ENCODE measurements around the gene OSBPL10.

Gene OSBPL10

GRCh38 chr3:31966978-31967591 lies 14.0 kb downstream of the OSBPL10 start:
- ChIA-PET POLR2A (no interaction called here), CTCF (interaction anchor here (0.6 kb wide), 1 partner anchor 177 kb away, joined by 3 read pairs; no protein-coding TSS in a partner anchor)
- no peak for TF ChIP-seq CTCF (IDR thresholded peaks at IDR 0.05; ENCODE audit: insufficient read depth, low read length, missing control alignments)

GRCh38 chr3:31962801-31963205 lies 18.3 kb downstream of the OSBPL10 start:
- TF ChIP-seq CTCF (IDR thresholded peaks at IDR 0.05; ENCODE audit: insufficient read depth, low read length, missing control alignments) = no peak
- H3K4me3 ChIP-seq (ENCODE audit: low read depth, low read length) = no peak overlapping the region
- ChIA-PET CTCF (no interaction called here), POLR2A (no interaction called here)
- DNase-seq (ENCODE audit: low read depth, low spot score) = no peak

More at GRCh38 chr3:31966978-31967591, 14.0 kb downstream of the OSBPL10 start:
- DNase-seq (ENCODE audit: low read depth, low spot score) = no peak
- no peak overlapping the region for H3K4me3 ChIP-seq (ENCODE audit: low read depth, low read length)

GRCh38 chr3:31960793-31961431 lies 20.1 kb downstream of the OSBPL10 start:
- POLR2A ChIA-PET = interaction anchor here (0.6 to 1.4 kb wide), 3 partner anchors 20 to 271 kb away, joined by 3 to 5 read pairs (median 4); partner anchors contain the start of genes OSBPL10 and ZNF860
- no peak for DNase-seq (ENCODE audit: low read depth, low spot score)
- CTCF ChIA-PET = interaction anchor here (0.9 to 1.6 kb wide), 2 partner anchors 21 to 59 kb away, joined by 3 read pairs; no protein-coding TSS in a partner anchor

GRCh38 chr3:31959951-31960792 lies 20.9 kb downstream of the OSBPL10 start:
- no peak for TF ChIP-seq CTCF (IDR thresholded peaks at IDR 0.05; ENCODE audit: insufficient read depth, low read length, missing control alignments)
- ChIA-PET CTCF (interaction anchor here (0.9 to 1.6 kb wide), 2 partner anchors 22 to 60 kb away, joined by 3 read pairs; no protein-coding TSS in a partner anchor), POLR2A (interaction anchor here (0.8 to 1.4 kb wide), 2 partner anchors 21 to 271 kb away, joined by 4 to 5 read pairs; partner anchors contain the start of genes OSBPL10 and ZNF860)
- no peak for DNase-seq (ENCODE audit: low read depth, low spot score)
- no peak overlapping the region for H3K4me3 ChIP-seq (ENCODE audit: low read depth, low read length)

More at GRCh38 chr3:31960793-31961431, 20.1 kb downstream of the OSBPL10 start:
- H3K4me3 ChIP-seq (ENCODE audit: low read depth, low read length) = no peak overlapping the region
- TF ChIP-seq CTCF (IDR thresholded peaks at IDR 0.05; ENCODE audit: insufficient read depth, low read length, missing control alignments) = no peak

GRCh38 chr3:31959251-31959650 lies 21.8 kb downstream of the OSBPL10 start:
- ChIA-PET CTCF (no interaction called here), POLR2A (no interaction called here)
- no peak for DNase-seq (ENCODE audit: low read depth, low spot score)
- no peak for TF ChIP-seq CTCF (IDR thresholded peaks at IDR 0.05; ENCODE audit: insufficient read depth, low read length, missing control alignments)
- no peak overlapping the region for H3K4me3 ChIP-seq (ENCODE audit: low read depth, low read length)
